Esophagus muscularis mucosa (tissue), 4 donors: ENCODE measurements around the gene GALNT2. TPM values are rescaled to one million over a fixed set of nuclear protein-coding genes. Genes with fewer than 3 reads are reported as not detected.

Source experiments
- DNase-seq: peaks from one replicate; pipeline ENCODE4 v3.0.0-alpha.2; 2017; ENCODE audit errors: extremely low spot score
- H3K27ac ChIP-seq, 4 donors: fragments of 200-600 bp; sonication (generic); replicated peaks in 1 of 4; 1 replicate in 3 of 4; 2 replicates in 1 of 4; pipeline ENCODE4 v1.5.1; 2016 to 2019; ENCODE audit warnings: mild to moderate bottlenecking in 1 of 4
- H3K27me3 ChIP-seq, 4 donors: fragments of 200-600 bp; sonication (generic); one replicate each; pipeline versions ENCODE4 v1.5.1 to v1.6.0; 2016 to 2019
- H3K36me3 ChIP-seq, 4 donors: fragments of 200-600 bp; sonication (generic); one replicate each; pipeline ENCODE4 v1.5.1; 2016 to 2019
- H3K4me1 ChIP-seq, 4 donors: fragments of 200-600 bp; sonication (generic); one replicate each; pipeline ENCODE4 v1.5.1; 2016 to 2019
- H3K4me3 ChIP-seq, 4 donors: fragments of 200-600 bp; sonication (generic); 1 replicate in 2 of 4; 2 replicates in 2 of 4; pipeline ENCODE4 v1.5.1; 2016 to 2019; ENCODE audit warnings: mild to moderate bottlenecking in 4 of 4, moderate library complexity in 1 of 4
- H3K9me3 ChIP-seq, 4 donors: fragments of 200-600 bp; sonication (generic); 1 replicate in 3 of 4; 2 replicates in 1 of 4; pipeline ENCODE4 v1.5.1; 2016 to 2019
- CTCF ChIP-seq, 3 experiments: fragments of 200-600 bp in 2 of 3; fragments of 450-650 bp in 1 of 3; sonication (generic) in 2 of 3; IDR thresholded peaks; one replicate each; pipeline ENCODE4 v1.5.1; 2017 to 2019; ENCODE audit warnings: antibody characterized with exemption in 3 of 3, mild to moderate bottlenecking in 2 of 3, moderate library complexity in 1 of 3
- EP300 ChIP-seq: sonication (generic); formaldehyde crosslinking; IDR thresholded peaks from one replicate; pipeline ENCODE4 v1.6.1; 2017; ENCODE audit warnings: antibody characterized with exemption
- POLR2A ChIP-seq: fragments of 450-650 bp; IDR thresholded peaks from one replicate; pipeline ENCODE4 v1.6.1; 2017; ENCODE audit warnings: antibody characterized with exemption, moderate library complexity, mild to moderate bottlenecking, low read depth
- POLR2AphosphoS5 ChIP-seq, 2 donors: sonication (generic); formaldehyde crosslinking; IDR thresholded peaks; one replicate each; pipeline ENCODE4 v1.6.1; 2017; ENCODE audit warnings: antibody characterized with exemption in 2 of 2
- WGBS: methylation state at CpG from one replicate; pipeline ENCODE4 v1.1.5; 2018; 5-methylcytosine and 5-hydroxymethylcytosine counted together
- intact Hi-C: fragments of 100-400 bp; cut with DNase I; formaldehyde crosslinking; loops from one replicate; pipeline ENCODE4 v1.15.1; 2023
- total RNA-seq, 4 donors: library from RNA; depleted of rRNA; stranded (reverse); fragments of >200 nt; gene quantifications; one replicate each; pipeline versions ENCODE4 v1.1.0 to v1.2.1, GENCODE V29; 2016

GALNT2 gene
- total RNA-seq, 4 donors from 2014 or later, result 89.6 to 145 (median 129) TPM

GRCh38 chr1:230273141-230273710 is 206.2 kb downstream of the GALNT2 start:
- peaks cover 19 to 39% (median 34%) of the 10 kb centered on the region in 4 donors for H3K4me1 ChIP-seq
- DNase-seq, result no peak
- H3K9me3 ChIP-seq, result no peaks in the 10 kb centered on the region
- no peak overlapping the region for H3K27ac ChIP-seq
- H3K4me3 ChIP-seq, result no peak overlapping the region
- intact Hi-C loops, result no loop called here
- no peaks in the 10 kb centered on the region for H3K27me3 ChIP-seq
- peaks cover 8 to 71% (median 48%) of the 10 kb centered on the region in 4 donors for H3K36me3 ChIP-seq
- WGBS, result 87% methylated on average over 6 of the region's 7 CpGs
- no peak for TF ChIP-seq EP300
- no peak for TF ChIP-seq POLR2AphosphoS5 (IDR thresholded peaks at IDR 0.05)
- no peak for TF ChIP-seq CTCF (IDR thresholded peaks at IDR 0.05)
- no peak for TF ChIP-seq POLR2A

GRCh38 chr1:230274254-230274653 is 207.2 kb downstream of the GALNT2 start:
- no peak for DNase-seq
- Histone ChIP-seq H3K4me3 (no peak overlapping the region), H3K27ac (no peak overlapping the region), H3K36me3 (peaks cover 11 to 76% (median 55%) of the 10 kb centered on the region in 4 donors), H3K27me3 (no peaks in the 10 kb centered on the region), H3K4me1 (peaks cover 12 to 29% (median 25%) of the 10 kb centered on the region in 4 donors), H3K9me3 (no peaks in the 10 kb centered on the region)
- TF ChIP-seq EP300 (no peak), POLR2AphosphoS5 (IDR thresholded peaks at IDR 0.05) (peak in 1 of 2 donors; percentile 16)
- intact Hi-C loops, result no loop called here
- WGBS, result 75% methylated on average over 15 of the region's 15 CpGs

- H3K27ac ChIP-seq, result no peak overlapping the region
- 92% methylated on average over 5 of the region's 5 CpGs for WGBS
- no peak for DNase-seq
- intact Hi-C loops, result no loop called here
- peaks cover 24 to 90% (median 70%) of the 10 kb centered on the region in 4 donors for H3K36me3 ChIP-seq
- no peaks in the 10 kb centered on the region for H3K9me3 ChIP-seq
- H3K4me3 ChIP-seq, result no peak overlapping the region
- no peaks in the 10 kb centered on the region for H3K27me3 ChIP-seq
- TF ChIP-seq EP300 (no peak), POLR2A (no peak), POLR2AphosphoS5 (IDR thresholded peaks at IDR 0.05) (no peak), CTCF (IDR thresholded peaks at IDR 0.05) (no peak)
- H3K4me1 ChIP-seq, result peaks cover 0 to 16% (median 8%) of the 10 kb centered on the region in 4 donors
Observed at GRCh38 chr1:230276401-230276800, 209.4 kb downstream of the GALNT2 start.

- Histone ChIP-seq H3K9me3 (no peaks in the 10 kb centered on the region), H3K4me3 (no peak overlapping the region), H3K27me3 (no peaks in the 10 kb centered on the region), H3K27ac (no peak overlapping the region), H3K36me3 (peaks cover 24 to 85% (median 68%) of the 10 kb centered on the region in 4 donors), H3K4me1 (peaks cover 3 to 22% (median 11%) of the 10 kb centered on the region in 4 donors)
- 69% methylated on average over 15 of the region's 15 CpGs for WGBS
- no peak for DNase-seq
- TF ChIP-seq CTCF (IDR thresholded peaks at IDR 0.05) (no peak), POLR2A (no peak), POLR2AphosphoS5 (IDR thresholded peaks at IDR 0.05) (no peak), EP300 (no peak)
- intact Hi-C loops, result no loop called here
Observed at GRCh38 chr1:230277201-230278025, 210.4 kb downstream of the GALNT2 start.

GRCh38 chr1:230278376-230278775 is 211.3 kb downstream of the GALNT2 start:
- Histone ChIP-seq H3K27ac (no peak overlapping the region), H3K4me1 (peaks cover 3 to 22% (median 11%) of the 10 kb centered on the region in 4 donors), H3K9me3 (no peaks in the 10 kb centered on the region), H3K4me3 (no peak overlapping the region), H3K36me3 (peaks cover 24 to 85% (median 66%) of the 10 kb centered on the region in 4 donors), H3K27me3 (no peaks in the 10 kb centered on the region)
- intact Hi-C loops, result no loop called here
- 91% methylated on average over 5 of the region's 7 CpGs for WGBS
- TF ChIP-seq POLR2AphosphoS5 (IDR thresholded peaks at IDR 0.05) (no peak), CTCF (IDR thresholded peaks at IDR 0.05) (no peak), EP300 (no peak), POLR2A (no peak)
- DNase-seq, result no peak
